Activated CD4-positive, alpha-beta T cell treated with anti-CD3 and anti-CD28 coated beads, Interleukin-2, amount 10 ng/mL, durations not matched to agents 7 days and 5 days (primary cell): ENCODE results near the gene TANGO2. TPM values are rescaled to one million over a fixed set of nuclear protein-coding genes. Genes with fewer than 3 reads are reported as not detected.

Experiments used
- CTCF ChIA-PET: fragments of 350-600 bp; sonication (Branson Sonifier 250); formaldehyde crosslinking; loops from one replicate; lab custom pipeline; 2021; ENCODE audit warnings: antibody characterized with exemption; lab: Charles Lee
- POLR2A ChIA-PET: fragments of 350-600 bp; sonication (Branson Sonifier 250); formaldehyde crosslinking; loops from one replicate; lab custom pipeline; 2021; ENCODE audit warnings: antibody characterized with exemption; lab: Charles Lee
- DNase-seq: peaks from one replicate; pipeline ENCODE4 v3.0.0-alpha.2; 2020
- H3K27ac Mint-ChIP-seq: one replicate; pipeline ENCODE4 v1.8.0; 2021; ENCODE audit warnings: mild to moderate bottlenecking, moderate library complexity, mixed read lengths
- H3K27me3 Mint-ChIP-seq: one replicate; pipeline ENCODE4 v1.8.0; 2021; ENCODE audit warnings: mixed read lengths
- H3K36me3 Mint-ChIP-seq: one replicate; pipeline ENCODE4 v1.8.0; 2021; ENCODE audit warnings: low read depth, mixed read lengths
- H3K4me1 Mint-ChIP-seq: one replicate; pipeline ENCODE4 v1.8.0; 2021; ENCODE audit warnings: mixed read lengths
- H3K4me3 Mint-ChIP-seq: one replicate; pipeline ENCODE4 v1.8.0; 2021; ENCODE audit warnings: mild to moderate bottlenecking, moderate library complexity, mixed read lengths
- H3K9me3 Mint-ChIP-seq: one replicate; pipeline ENCODE4 v1.8.0; 2021; ENCODE audit warnings: mixed read lengths
- total RNA-seq, 2 experiments: library from RNA; stranded (reverse); gene quantifications; one replicate each; pipeline ENCODE4 v1.2.3, GENCODE V29; 2021

Gene TANGO2, protein sequence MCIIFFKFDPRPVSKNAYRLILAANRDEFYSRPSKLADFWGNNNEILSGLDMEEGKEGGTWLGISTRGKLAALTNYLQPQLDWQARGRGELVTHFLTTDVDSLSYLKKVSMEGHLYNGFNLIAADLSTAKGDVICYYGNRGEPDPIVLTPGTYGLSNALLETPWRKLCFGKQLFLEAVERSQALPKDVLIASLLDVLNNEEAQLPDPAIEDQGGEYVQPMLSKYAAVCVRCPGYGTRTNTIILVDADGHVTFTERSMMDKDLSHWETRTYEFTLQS
- total RNA-seq: 10 to 100 TPM; 36.7 to 39.7 TPM

DNA sequence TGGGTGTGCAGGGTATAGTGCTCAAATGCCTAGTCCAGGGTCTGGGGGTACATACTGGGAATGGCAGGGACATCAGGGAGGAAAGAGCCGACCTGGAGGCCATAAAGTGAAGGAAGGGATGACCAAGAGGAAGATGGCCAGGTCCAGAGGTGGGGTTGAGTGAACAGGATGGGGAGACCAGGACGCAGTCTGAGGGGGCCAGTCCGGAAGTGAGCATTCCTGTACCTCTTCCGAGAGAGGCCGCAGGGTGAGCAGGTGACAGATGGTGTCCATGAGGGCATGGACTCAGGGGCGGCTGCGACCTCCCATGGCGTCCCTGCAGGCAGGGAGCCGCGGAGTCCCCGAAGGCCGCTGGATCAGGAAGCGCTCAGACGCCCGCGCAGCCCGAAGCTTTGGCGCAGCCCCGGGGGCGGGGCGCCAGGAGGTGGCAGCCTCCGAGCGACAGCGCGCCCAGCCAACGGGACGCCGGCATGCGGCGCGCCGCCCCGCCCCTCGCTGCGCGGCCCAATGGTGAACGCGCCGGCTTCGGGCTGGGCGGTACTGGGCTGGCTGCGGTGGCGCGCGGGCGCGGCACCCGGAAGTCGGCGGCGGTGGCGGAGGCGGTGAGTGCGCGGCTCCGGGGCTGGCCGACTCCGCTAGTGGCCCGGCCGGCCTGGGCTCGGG lies at the start of gene TANGO2:
Gene TANGO2, plus strand, starts transcription at position 578 of the 663 bp plus-strand sequence. CDS start 15,689 bp downstream, outside the sequence.
- peak within 1 kb of the TSS; percentile 87 for H3K4me3 Mint-ChIP-seq
- peaks cover 3% of the 10 kb centered on the region for H3K36me3 Mint-ChIP-seq
- peak within 1 kb of the TSS; percentile 95 for H3K27ac Mint-ChIP-seq
- peaks cover 18% of the 10 kb centered on the region for H3K27me3 Mint-ChIP-seq
- peaks cover 35% of the 10 kb centered on the region for H3K4me1 Mint-ChIP-seq
- peak; percentile 92 for DNase-seq
- POLR2A ChIA-PET: no interaction called here
- CTCF ChIA-PET: interaction anchor here (1.4 to 1.7 kb wide), 2 partner anchors 8 to 20 kb away, joined by 3 read pairs; no protein-coding TSS in a partner anchor
- no peaks in the 10 kb centered on the region for H3K9me3 Mint-ChIP-seq

DNA sequence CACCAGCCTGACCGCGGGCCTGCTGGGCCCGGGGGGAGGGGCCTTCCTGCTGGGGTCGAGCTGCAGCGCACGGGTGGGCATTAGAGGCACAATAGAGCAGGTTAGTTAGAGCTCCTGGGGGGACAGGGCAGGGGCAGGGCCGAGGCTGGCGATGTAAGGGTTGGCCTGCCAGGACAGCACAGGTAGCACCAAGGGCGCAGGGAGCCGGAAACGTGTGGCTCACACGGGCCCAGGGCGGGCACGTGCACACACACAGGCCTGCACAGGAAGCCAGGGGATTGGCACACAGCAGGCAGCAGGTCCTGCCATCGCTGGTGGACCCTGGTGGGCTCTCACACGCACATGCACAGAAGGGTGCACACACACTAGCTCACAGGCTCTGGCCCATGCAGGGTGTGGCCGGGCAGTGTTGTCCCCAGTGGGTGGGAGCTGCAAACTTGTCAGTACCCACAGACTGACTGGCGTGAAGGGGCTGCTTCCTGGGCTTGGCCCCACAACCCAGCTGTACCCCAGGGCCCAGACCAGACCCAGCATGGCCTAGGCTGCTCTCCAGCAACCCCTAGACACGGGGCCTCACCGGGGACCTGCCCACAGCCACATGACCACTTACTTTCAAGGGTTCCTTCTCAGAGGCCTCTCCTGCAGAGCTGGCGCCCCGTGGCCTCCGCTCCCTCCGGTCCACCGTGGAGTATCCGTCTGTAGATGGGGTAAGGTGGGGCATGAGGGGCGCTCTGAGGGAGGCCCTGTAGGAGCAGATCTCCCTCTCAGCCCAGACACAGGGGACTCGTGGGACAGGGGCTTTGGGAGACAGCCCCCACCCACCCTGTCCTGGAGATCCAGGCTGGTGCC lies 49.4 kb upstream of the TANGO2 start:
- Mint-ChIP-seq H3K9me3 (no peaks in the 10 kb centered on the region), H3K36me3 (no peaks in the 10 kb centered on the region), H3K4me1 (peaks cover 17% of the 10 kb centered on the region), H3K27me3 (no peaks in the 10 kb centered on the region), H3K27ac (no peak overlapping the region), H3K4me3 (no peak overlapping the region)
- DNase-seq: peak; percentile 17
- CTCF ChIA-PET: interaction anchor here (1.3 to 1.7 kb wide), 3 partner anchors 19 to 47 kb away, joined by 3 to 5 read pairs (median 5); no protein-coding TSS in a partner anchor
- POLR2A ChIA-PET: interaction anchor here (0.6 kb wide), 1 partner anchor 734 kb away, joined by 3 read pairs; no protein-coding TSS in a partner anchor

DNA sequence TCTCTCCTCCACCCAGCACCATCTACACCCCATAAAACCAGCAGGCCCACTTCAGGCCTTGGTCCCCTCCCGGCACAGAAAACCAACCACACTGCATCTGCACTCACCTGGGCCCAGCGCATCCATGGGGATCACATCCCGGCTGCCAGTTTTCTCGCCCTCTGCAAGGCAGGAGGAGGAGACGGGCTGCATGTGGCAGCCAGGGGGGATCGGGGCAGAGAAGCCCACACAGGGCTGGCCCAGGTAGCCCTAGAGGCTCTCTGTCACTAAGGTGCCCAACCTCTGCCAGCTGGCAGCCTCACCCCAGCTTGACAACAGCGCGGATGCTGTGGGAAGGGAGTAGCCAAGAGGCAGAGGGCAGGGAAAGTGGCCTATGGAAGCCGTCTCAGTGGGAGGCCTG lies 48.7 kb upstream of the TANGO2 start:
- no peak overlapping the region for H3K27ac Mint-ChIP-seq
- H3K9me3 Mint-ChIP-seq: no peaks in the 10 kb centered on the region
- H3K4me3 Mint-ChIP-seq: no peak overlapping the region
- DNase-seq: no peak
- ChIA-PET POLR2A (no interaction called here), CTCF (interaction anchor here (1.3 to 1.5 kb wide), 2 partner anchors 18 to 41 kb away, joined by 3 to 5 read pairs; no protein-coding TSS in a partner anchor)
- no peaks in the 10 kb centered on the region for H3K27me3 Mint-ChIP-seq
- peaks cover 17% of the 10 kb centered on the region for H3K4me1 Mint-ChIP-seq
- no peaks in the 10 kb centered on the region for H3K36me3 Mint-ChIP-seq

DNA sequence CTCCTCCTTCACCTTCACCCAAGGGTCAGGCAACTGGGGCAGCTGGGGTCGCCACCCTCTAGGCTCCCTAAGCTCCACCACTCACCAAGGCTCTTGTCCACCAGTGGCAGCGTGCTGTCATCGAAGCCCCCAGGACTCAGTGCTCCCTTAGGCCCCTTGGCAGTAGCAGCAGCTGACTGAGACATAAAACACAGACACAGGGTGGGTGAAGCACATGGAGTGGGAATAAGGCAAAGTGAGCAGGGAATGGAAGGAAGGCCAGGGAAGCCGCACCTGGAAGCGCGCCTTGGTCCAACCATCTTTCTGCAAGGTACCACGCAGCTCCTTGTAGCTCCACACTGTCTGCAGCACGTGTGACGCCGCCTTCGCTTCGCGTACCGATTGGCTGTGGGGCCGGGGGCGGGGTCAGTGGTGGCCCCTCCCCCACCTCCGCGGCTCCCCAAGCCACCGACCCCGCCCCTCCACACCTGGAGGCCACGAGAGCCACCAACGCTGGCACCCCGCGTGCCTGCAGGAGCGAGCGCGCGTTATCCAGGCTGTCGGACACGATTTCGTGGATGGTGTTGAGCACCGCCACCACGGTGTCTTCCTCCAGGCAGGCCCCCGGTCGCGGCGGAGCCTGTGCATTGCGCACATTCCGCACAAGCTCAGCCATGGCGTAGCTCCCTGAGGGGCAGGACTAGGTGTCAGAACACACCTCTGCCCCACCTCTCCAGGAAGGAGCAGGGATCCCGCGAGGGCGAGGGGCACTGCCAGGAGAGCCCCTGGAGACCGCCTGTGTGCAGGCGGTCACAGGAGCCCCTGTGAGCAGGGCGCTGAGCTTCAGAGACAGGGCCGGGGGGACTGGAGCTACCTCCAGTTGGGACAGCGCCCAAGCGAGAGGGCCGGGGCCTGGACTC lies 48.0 kb upstream of the TANGO2 start:
- H3K27ac Mint-ChIP-seq: no peak overlapping the region
- peaks cover 17% of the 10 kb centered on the region for H3K4me1 Mint-ChIP-seq
- POLR2A ChIA-PET: no interaction called here
- no peaks in the 10 kb centered on the region for H3K9me3 Mint-ChIP-seq
- H3K27me3 Mint-ChIP-seq: no peaks in the 10 kb centered on the region
- CTCF ChIA-PET: no interaction called here
- no peak for DNase-seq
- H3K36me3 Mint-ChIP-seq: no peaks in the 10 kb centered on the region
- H3K4me3 Mint-ChIP-seq: no peak overlapping the region

DNA sequence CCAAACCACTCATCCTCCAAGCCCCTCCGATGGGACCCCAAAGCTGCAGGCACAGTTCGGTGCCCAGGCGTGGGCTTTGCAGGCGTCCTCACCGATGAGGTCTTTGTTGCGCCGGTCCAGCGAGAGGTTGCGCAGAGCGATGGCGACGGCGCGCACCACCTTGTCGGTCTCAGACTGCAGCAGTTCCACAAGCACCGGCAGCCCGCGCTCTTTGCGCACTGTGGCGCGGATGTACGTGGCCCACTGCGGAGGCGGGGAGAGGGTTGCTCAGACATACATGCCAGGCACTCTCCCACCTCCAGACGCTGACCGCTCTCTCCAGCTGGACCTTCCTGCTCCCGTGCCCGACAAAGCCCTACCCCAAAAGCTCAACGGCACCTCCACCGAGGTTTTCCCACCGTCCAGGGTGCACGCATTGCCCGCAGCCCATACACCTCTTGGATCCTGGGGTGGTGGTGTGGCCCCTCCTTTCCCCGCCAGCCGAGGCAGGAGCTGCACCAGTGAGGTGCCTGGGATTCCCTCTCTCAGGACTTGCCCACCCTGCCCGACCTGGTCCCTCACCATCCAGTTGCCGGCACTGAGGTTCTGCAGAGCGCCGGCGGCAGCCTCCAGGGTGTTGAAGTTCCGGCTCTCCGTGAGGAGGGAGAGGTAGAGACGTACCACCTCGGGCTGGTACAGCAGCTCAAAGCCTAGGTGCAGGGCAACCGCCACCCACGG lies 47.2 kb upstream of the TANGO2 start:
- H3K27ac Mint-ChIP-seq: no peak overlapping the region
- H3K27me3 Mint-ChIP-seq: no peaks in the 10 kb centered on the region
- CTCF ChIA-PET: interaction anchor here (1.0 to 1.2 kb wide), 2 partner anchors 11 to 20 kb away, joined by 3 to 4 read pairs; no protein-coding TSS in a partner anchor
- H3K9me3 Mint-ChIP-seq: no peaks in the 10 kb centered on the region
- DNase-seq: no peak
- POLR2A ChIA-PET: no interaction called here
- H3K4me1 Mint-ChIP-seq: peaks cover 17% of the 10 kb centered on the region
- H3K4me3 Mint-ChIP-seq: no peak overlapping the region
- H3K36me3 Mint-ChIP-seq: no peaks in the 10 kb centered on the region

DNA sequence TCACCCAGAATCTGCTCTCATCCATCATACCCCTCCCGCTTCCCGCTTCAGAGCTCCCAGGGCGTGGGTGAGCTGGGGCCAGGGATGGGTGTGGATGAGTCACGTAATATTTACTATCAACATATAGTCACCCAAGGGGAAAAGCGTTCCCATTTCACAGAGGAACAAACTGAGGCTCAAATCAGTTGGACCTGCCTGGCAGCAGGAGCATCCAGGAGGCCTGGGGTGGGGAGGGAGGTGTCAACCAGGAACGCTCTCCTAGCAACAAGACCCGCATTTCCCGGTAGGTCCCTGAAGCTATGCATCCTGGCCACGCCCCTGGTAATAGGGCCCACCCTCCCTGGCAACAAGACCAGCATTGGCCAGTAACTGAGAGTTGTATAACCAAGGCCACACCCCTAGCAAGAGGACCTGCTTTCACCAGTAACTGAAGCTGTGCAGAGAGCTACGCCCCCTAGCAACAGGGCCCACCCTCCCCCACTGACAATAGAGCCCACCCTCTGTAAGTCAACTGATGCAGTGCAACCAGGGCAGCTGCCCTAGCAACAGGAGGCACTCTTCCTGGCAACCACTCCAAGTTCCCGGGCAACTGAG lies 46.5 kb upstream of the TANGO2 start:
- Mint-ChIP-seq H3K27me3 (no peaks in the 10 kb centered on the region), H3K36me3 (no peaks in the 10 kb centered on the region), H3K27ac (no peak overlapping the region), H3K9me3 (no peaks in the 10 kb centered on the region), H3K4me1 (peaks cover 17% of the 10 kb centered on the region), H3K4me3 (no peak overlapping the region)
- peak; percentile 37 for DNase-seq
- ChIA-PET CTCF (interaction anchor here (1.0 to 1.2 kb wide), 2 partner anchors 11 to 20 kb away, joined by 3 to 4 read pairs; no protein-coding TSS in a partner anchor), POLR2A (no interaction called here)

DNA sequence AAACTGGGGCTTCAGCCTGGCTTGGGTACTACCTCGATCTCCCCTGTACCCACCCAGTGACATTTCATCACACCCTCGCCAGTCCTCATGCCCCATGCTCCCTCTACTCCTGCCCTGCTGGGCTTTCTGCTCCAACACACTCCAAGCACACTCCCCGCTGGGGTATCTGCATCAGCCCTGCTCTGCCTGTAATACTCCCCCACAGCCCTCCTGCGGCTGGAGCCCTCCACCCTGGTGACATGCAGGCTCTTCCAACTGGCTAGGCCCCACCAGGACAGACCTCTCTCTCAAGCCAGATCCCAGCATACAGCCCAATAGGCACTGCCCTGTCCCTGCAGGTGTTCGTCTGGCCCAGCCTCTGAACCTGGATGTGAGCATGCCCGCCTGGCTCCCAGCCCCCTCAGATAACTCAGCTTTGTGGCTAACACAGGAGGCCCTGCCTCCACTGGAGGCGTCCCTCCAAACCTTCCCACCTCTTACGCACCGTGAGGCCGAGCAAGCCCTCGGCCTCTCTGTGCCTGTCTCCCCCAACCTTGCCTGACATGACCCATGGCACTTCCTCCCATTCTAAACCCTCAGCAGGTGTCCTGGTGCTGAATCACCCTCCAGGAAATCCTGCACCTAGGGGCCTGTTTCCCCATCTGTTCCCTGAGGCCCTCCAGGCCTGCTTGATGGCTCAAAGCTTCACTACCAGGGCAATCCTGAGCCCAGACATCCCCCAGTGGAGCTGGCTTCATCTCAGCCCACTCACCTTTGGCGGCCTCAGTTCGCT lies 45.8 kb upstream of the TANGO2 start:
- Mint-ChIP-seq H3K4me3 (no peak overlapping the region), H3K4me1 (peaks cover 17% of the 10 kb centered on the region), H3K36me3 (no peaks in the 10 kb centered on the region), H3K9me3 (no peaks in the 10 kb centered on the region), H3K27ac (peak overlapping the region; percentile 1), H3K27me3 (no peaks in the 10 kb centered on the region)
- no peak for DNase-seq
- CTCF ChIA-PET: interaction anchor here (1.2 kb wide), 1 partner anchor 21 kb away, joined by 4 read pairs; no protein-coding TSS in a partner anchor
- POLR2A ChIA-PET: interaction anchor here (0.5 kb wide), 1 partner anchor 22 kb away, joined by 6 read pairs; no protein-coding TSS in a partner anchor

DNA sequence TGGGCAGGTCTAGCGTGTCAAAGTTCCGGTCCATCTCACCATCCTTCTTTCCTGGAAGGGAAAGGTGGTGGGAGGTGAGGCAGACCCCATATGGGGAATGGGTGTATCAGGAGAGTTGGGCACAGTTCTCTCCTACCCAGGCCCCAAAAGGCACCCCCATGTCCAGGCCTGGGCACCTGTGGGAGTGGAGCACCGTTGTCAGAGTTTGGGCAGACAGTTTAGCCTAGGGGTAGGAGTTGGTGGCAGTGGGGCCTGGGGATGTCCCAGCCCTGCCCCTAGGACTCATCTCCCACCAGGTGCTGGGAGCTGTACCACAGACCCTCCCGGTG lies 45.2 kb upstream of the TANGO2 start:
- H3K9me3 Mint-ChIP-seq: no peaks in the 10 kb centered on the region
- CTCF ChIA-PET: no interaction called here
- no peaks in the 10 kb centered on the region for H3K36me3 Mint-ChIP-seq
- H3K4me3 Mint-ChIP-seq: no peak overlapping the region
- no peaks in the 10 kb centered on the region for H3K27me3 Mint-ChIP-seq
- POLR2A ChIA-PET: no interaction called here
- DNase-seq: no peak
- peaks cover 15% of the 10 kb centered on the region for H3K4me1 Mint-ChIP-seq
- no peak overlapping the region for H3K27ac Mint-ChIP-seq

DNA sequence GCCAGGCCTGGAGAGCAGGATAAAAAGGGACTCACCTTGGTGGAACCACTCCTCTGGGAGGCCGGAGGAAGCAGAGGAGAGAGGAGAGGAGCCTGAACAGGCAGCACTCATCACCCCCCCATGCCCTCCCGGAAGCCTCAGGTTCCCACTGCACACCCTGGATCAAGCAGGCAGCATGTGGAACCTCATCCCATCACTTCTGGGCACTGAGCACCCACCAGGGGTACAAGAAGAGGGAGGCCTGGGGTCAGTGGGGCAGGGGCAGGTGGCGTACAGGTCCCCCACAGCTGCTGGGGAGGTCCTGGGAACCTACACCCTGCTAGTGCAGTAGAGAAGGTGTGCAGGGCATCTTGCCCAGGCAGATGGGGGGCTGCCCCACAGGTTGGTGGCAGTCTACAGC lies 44.2 kb upstream of the TANGO2 start:
- Mint-ChIP-seq H3K36me3 (no peaks in the 10 kb centered on the region), H3K27me3 (no peaks in the 10 kb centered on the region), H3K4me3 (no peak overlapping the region), H3K4me1 (peaks cover 9% of the 10 kb centered on the region), H3K27ac (no peak overlapping the region), H3K9me3 (no peaks in the 10 kb centered on the region)
- POLR2A ChIA-PET: no interaction called here
- DNase-seq: no peak
- CTCF ChIA-PET: no interaction called here

DNA sequence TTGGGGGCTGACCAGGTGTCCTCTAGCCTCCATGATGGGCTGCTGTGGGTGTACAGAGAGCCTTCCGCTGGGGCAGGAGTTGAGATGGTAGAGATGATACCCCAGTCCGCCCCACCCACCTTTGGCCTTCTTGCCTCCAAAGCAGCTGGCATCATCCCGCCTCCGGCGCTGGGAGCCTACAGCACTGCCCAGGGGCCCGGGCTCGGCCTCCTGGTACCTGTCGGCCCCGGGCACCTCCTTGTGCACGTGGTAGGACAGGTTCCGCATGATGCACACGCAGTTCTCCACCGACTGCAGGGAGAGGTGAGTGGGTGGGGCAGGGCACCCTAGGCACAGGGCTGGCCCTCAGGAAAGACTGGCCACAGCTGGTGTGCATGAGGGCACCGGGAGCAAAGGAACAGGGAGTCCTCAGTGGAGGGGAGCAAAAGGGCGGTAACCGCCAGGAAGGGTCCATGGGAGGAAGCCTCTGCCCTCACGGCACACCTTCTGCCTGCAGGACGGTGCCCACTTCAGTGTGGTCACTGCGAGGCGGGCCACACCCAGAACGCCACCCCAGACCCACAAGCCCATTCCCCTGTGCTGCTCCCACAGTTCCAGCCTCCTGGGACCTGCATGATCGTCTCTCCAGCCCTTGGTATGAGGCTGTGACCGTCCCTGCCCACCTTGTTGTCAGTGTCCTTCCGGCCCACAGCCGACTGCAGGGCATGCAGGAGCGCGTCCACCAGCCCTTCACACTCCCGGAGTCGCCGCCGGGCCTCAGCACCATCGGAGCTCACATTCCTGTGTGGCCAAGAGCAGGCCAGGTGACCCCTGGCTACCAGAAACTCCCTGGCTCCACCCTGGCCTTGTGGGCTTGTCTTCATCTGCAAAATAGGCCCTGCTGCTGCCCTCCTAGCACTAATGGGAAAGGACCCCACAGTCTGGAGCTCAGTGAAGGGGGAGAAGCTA lies 43.3 kb upstream of the TANGO2 start:
- Mint-ChIP-seq H3K9me3 (no peaks in the 10 kb centered on the region), H3K27me3 (no peaks in the 10 kb centered on the region), H3K4me3 (no peak overlapping the region), H3K27ac (no peak overlapping the region), H3K4me1 (peaks cover 8% of the 10 kb centered on the region), H3K36me3 (no peaks in the 10 kb centered on the region)
- ChIA-PET POLR2A (no interaction called here), CTCF (interaction anchor here (0.7 kb wide), 1 partner anchor 7 kb away, joined by 3 read pairs; no protein-coding TSS in a partner anchor)
- no peak for DNase-seq
